Keratinocyte (primary cell): Measurements from ENCODE around the gene TRIM65. TPM values are rescaled to one million over a fixed set of nuclear protein-coding genes. Genes with fewer than 3 reads are reported as not detected.

Experiments used
- DNase-seq: peaks from one replicate; pipeline ENCODE4 v3.0.0-alpha.2; 2011; ENCODE audit warnings: low read depth, missing footprints, low spot score
- FAIRE-seq: peaks from 2 replicates; lab custom pipeline; 2011; peaks lifted over from hg19 to GRCh38; lab: Jason Lieb, UNC
- H2AFZ ChIP-seq: 2 replicates; pipeline ENCODE4 v1.6.0; 2012; ENCODE audit warnings: low read length, control low read depth, inconsistent platforms; ENCODE audit not compliant: control insufficient read depth
- H3K27ac ChIP-seq: 2 replicates; pipeline ENCODE4 v1.5.1; 2011; ENCODE audit warnings: low read length; ENCODE audit not compliant: control insufficient read depth, insufficient read depth
- H3K27me3 ChIP-seq: 3 replicates; pipeline ENCODE4 v1.6.0; 2011; ENCODE audit warnings: low read length; ENCODE audit not compliant: control insufficient read depth, insufficient read depth; ENCODE audit errors: extremely low read depth
- H3K36me3 ChIP-seq, 2 experiments: 2 replicates in 1 of 2; 3 replicates in 1 of 2; pipeline ENCODE4 v1.5.1; 2011; ENCODE audit warnings: low read length in 2 of 2, mild to moderate bottlenecking in 1 of 2; ENCODE audit not compliant: control insufficient read depth in 2 of 2, insufficient read depth in 2 of 2; ENCODE audit errors: extremely low read depth in 1 of 2
- H3K4me1 ChIP-seq: 3 replicates; pipeline ENCODE4 v1.5.1; 2011; ENCODE audit warnings: low read length; ENCODE audit not compliant: control insufficient read depth, insufficient read depth; ENCODE audit errors: extremely low read depth
- H3K4me2 ChIP-seq: 3 replicates; pipeline ENCODE4 v1.6.0; 2011; ENCODE audit warnings: low read depth, low read length; ENCODE audit not compliant: control insufficient read depth, insufficient read depth; ENCODE audit errors: extremely low read depth
- H3K4me3 ChIP-seq, 3 experiments: fragments of 200-600 bp in 1 of 3; sonication (generic) in 1 of 3; 2 replicates in 2 of 3; 3 replicates in 1 of 3; pipeline ENCODE4 v1.5.1; 2011 to 2016; ENCODE audit warnings: low read length in 3 of 3, mild to moderate bottlenecking in 3 of 3, control low read depth in 2 of 3, inconsistent platforms in 1 of 3, low read depth in 1 of 3, mixed read lengths in 1 of 3, mixed run types in 1 of 3, moderate library complexity in 1 of 3; ENCODE audit not compliant: control insufficient read depth in 2 of 3, insufficient read depth in 2 of 3; ENCODE audit errors: extremely low read depth in 1 of 3
- H3K79me2 ChIP-seq: 2 replicates; pipeline ENCODE4 v1.6.0; 2012; ENCODE audit warnings: low read length; ENCODE audit not compliant: control insufficient read depth, insufficient read depth
- H3K9ac ChIP-seq: 3 replicates; pipeline ENCODE4 v1.6.0; 2011; ENCODE audit warnings: low read length; ENCODE audit not compliant: control insufficient read depth, insufficient read depth; ENCODE audit errors: extremely low read depth
- H3K9me1 ChIP-seq: 3 replicates; pipeline ENCODE4 v1.6.0; 2011; ENCODE audit warnings: low read length; ENCODE audit not compliant: control insufficient read depth, insufficient read depth; ENCODE audit errors: extremely low read depth
- H3K9me3 ChIP-seq: 2 replicates; pipeline ENCODE4 v1.5.1; 2012; ENCODE audit warnings: low read depth, low read length; ENCODE audit not compliant: control insufficient read depth
- H4K20me1 ChIP-seq: 3 replicates; pipeline ENCODE4 v1.6.0; 2011; ENCODE audit warnings: low read length; ENCODE audit not compliant: control insufficient read depth, insufficient read depth; ENCODE audit errors: extremely low read depth
- EZH2 ChIP-seq: IDR thresholded peaks from one replicate; pipeline ENCODE4 v1.6.1; 2012; ENCODE audit warnings: inconsistent platforms, mild to moderate bottlenecking, low read length, moderate library complexity
- dilution Hi-C: fragments of 300-500 bp; cut with MboI; formaldehyde crosslinking; loops from one replicate; pipeline ENCODE4 v1.7.0; 2020; ENCODE audit warnings: low sequenced_read_pairs; ENCODE audit not compliant: extremely low pct_ligation_motif_present
- polyA plus RNA-seq, 5 experiments: library from polyadenylated mRNA; depleted of rRNA in 3 of 5; stranded (reverse) in 3 of 5; stranded (forward) in 1 of 5; unstranded in 1 of 5; fragments of >200 nt; gene quantifications; 1 replicate in 1 of 5; 2 replicates in 3 of 5; 3 replicates in 1 of 5; pipeline versions ENCODE4 v1.2.1 to v1.2.3, GENCODE V29; 2011 to 2012; ENCODE audit warnings: missing spikeins in 2 of 5, low read depth in 1 of 5, low replicate concordance in 1 of 5
- TF ChIP-seq, protein P1 (sequence below), 3 experiments: IDR thresholded peaks in 1 of 3; conservative IDR thresholded peaks in 1 of 3; optimal IDR thresholded peaks in 1 of 3; 2 replicates in 2 of 3; 3 replicates in 1 of 3; pipeline versions ENCODE3 to v1.5.1; 2011; ENCODE audit warnings: low read length in 3 of 3, mild to moderate bottlenecking in 3 of 3, moderate library complexity in 2 of 3, control low read depth in 1 of 3, inconsistent platforms in 1 of 3; ENCODE audit not compliant: insufficient read depth in 2 of 3; ENCODE audit errors: extremely low read depth in 1 of 3

The TRIM65 gene
- polyA plus RNA-seq, 1 donor (not counting 4 experiments of a cell fraction or from before 2014, with no cell fraction given), result 7.8 TPM

DNA sequence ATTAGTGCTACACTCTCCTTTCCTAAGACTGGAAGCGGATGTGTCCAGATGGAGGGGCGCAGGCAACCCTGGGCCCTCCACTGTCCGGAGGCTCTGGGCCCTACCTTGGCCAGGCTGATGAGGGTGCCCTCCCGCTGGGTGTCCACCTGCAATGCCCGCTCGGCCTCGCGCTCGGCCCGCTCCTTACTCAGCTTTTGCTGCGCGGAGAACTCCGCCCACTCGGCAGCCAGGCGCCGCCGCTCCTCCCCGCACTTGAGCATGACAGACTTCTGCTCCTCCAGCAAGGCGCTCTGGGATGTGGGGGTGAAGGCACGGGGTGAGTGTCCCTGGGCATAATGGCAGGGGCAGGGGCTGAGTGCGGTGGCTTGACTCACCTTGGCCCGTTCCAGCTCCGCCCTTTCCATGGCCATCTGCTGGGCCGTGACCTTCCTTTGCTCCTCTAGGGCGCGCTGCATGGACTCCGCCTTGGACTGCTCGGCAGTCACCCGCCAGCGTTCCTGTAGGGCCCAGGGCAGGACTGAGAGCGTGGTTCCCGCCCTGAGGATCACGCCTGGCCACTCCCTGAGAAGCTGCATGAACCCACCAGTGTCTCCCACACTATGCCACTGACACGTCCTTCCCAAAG is 18.0 kb upstream of the TRIM65 start:
- no peak overlapping the region for H3K4me3 ChIP-seq
- TF ChIP-seq, protein P1, sequence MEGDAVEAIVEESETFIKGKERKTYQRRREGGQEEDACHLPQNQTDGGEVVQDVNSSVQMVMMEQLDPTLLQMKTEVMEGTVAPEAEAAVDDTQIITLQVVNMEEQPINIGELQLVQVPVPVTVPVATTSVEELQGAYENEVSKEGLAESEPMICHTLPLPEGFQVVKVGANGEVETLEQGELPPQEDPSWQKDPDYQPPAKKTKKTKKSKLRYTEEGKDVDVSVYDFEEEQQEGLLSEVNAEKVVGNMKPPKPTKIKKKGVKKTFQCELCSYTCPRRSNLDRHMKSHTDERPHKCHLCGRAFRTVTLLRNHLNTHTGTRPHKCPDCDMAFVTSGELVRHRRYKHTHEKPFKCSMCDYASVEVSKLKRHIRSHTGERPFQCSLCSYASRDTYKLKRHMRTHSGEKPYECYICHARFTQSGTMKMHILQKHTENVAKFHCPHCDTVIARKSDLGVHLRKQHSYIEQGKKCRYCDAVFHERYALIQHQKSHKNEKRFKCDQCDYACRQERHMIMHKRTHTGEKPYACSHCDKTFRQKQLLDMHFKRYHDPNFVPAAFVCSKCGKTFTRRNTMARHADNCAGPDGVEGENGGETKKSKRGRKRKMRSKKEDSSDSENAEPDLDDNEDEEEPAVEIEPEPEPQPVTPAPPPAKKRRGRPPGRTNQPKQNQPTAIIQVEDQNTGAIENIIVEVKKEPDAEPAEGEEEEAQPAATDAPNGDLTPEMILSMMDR (optimal IDR thresholded peaks at IDR 0.05 in 1 of 3, IDR thresholded peaks at IDR 0.05 in 1 of 3, conservative IDR thresholded peaks at IDR 0.05 in 1 of 3; ENCODE audit: extremely low read depth in 1 of 3, insufficient read depth in 2 of 3, low read length in 3 of 3), result no peak
- TF ChIP-seq EZH2, result no peak
- no peak overlapping the region for H2AFZ ChIP-seq
- H3K9me3 ChIP-seq, result no peaks in the 10 kb centered on the region
- H3K9me1 ChIP-seq, result peaks cover 2% of the 10 kb centered on the region
- FAIRE-seq, result no peak
- H3K4me2 ChIP-seq, result no peak overlapping the region
- no peak overlapping the region for H3K27ac ChIP-seq
- dilution Hi-C loops, result no loop called here
- H3K4me1 ChIP-seq, result peaks cover 14% of the 10 kb centered on the region
- DNase-seq, result no peak
- H3K79me2 ChIP-seq, result no peaks in the 10 kb centered on the region
- H3K27me3 ChIP-seq, result no peaks in the 10 kb centered on the region
- no peak overlapping the region for H3K9ac ChIP-seq
- H4K20me1 ChIP-seq, result no peaks in the 10 kb centered on the region
- peaks cover 0 to 9% of the 10 kb centered on the region in 2 experiments for H3K36me3 ChIP-seq

DNA sequence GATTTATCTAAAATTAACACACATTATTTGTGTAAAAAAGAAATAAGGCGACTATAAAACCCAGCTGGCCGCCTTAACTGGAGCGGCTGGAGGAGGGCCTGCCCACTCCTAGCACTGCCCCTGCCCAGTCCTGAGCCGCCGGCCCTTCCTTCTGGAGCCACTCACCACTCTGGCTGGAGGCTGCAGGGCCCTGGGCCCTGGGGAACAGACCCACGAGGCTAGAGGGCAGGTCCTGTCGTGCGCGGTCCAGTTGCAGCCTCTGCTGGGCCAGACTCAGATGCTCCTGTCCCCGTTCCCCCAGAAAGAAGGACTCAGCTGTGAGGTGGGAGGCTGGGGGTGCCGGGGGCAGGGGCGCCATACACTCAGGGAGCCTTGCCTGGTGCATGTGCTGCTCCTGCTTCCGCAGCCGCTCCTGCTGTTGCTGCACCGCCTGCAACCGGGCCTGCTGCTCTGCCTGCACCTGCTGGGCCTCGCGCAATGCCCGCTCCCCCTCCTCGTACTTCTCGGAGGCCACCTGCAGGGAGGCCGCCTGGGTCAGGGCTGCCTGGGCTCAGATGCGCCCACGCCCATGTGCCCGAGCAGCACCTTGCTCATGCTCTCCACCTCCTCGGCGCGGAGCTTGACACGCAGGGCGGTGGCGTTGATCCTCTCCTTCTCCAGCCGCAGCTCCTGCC is 16.9 kb upstream of the TRIM65 start:
- H3K4me2 ChIP-seq, result no peak overlapping the region
- H2AFZ ChIP-seq, result no peak overlapping the region
- H3K27ac ChIP-seq, result no peak overlapping the region
- H3K4me1 ChIP-seq, result peaks cover 22% of the 10 kb centered on the region
- dilution Hi-C loops, result no loop called here
- FAIRE-seq (no peak), DNase-seq (no peak)
- no peaks in the 10 kb centered on the region for H4K20me1 ChIP-seq
- TF ChIP-seq, protein P1 (optimal IDR thresholded peaks at IDR 0.05 in 1 of 3, IDR thresholded peaks at IDR 0.05 in 1 of 3, conservative IDR thresholded peaks at IDR 0.05 in 1 of 3; ENCODE audit: extremely low read depth in 1 of 3, insufficient read depth in 2 of 3, low read length in 3 of 3), result no peak
- no peak for TF ChIP-seq EZH2
- peaks cover 2% of the 10 kb centered on the region for H3K9me1 ChIP-seq
- no peaks in the 10 kb centered on the region for H3K79me2 ChIP-seq
- no peak overlapping the region for H3K9ac ChIP-seq
- H3K4me3 ChIP-seq, result no peak overlapping the region
- H3K27me3 ChIP-seq, result no peaks in the 10 kb centered on the region
- peaks cover 0 to 9% of the 10 kb centered on the region in 2 experiments for H3K36me3 ChIP-seq
- no peaks in the 10 kb centered on the region for H3K9me3 ChIP-seq
